HEK293 (cell line): ENCODE results near the gene RABAC1.
A peak's percentile ranks its signal among the peaks of the same experiment; 100 is the strongest.

ENCODE experiments used
- GLIS1 ChIP-seq: fragments of 450-650 bp; formaldehyde crosslinking; IDR thresholded peaks from 2 replicates; pipeline ENCODE4 v1.5.1; 2016; ENCODE audit warnings: missing biosample characterization, missing genetic modification characterization
- GLIS2 ChIP-seq: fragments of 450-650 bp; formaldehyde crosslinking; IDR thresholded peaks from 2 replicates; pipeline ENCODE4 v1.5.1; 2016; ENCODE audit warnings: missing biosample characterization, missing genetic modification characterization
- KLF9 ChIP-seq: fragments of 450-650 bp; formaldehyde crosslinking; IDR thresholded peaks from 2 replicates; pipeline ENCODE4 v1.5.1; 2016; ENCODE audit warnings: missing biosample characterization, missing genetic modification characterization, low read depth
- SP2 ChIP-seq: fragments of 450-650 bp; formaldehyde crosslinking; IDR thresholded peaks from 2 replicates; pipeline ENCODE4 v1.5.1; 2016; ENCODE audit warnings: missing biosample characterization, missing genetic modification characterization
- ZBTB17 ChIP-seq: fragments of 450-650 bp; formaldehyde crosslinking; IDR thresholded peaks from 2 replicates; pipeline ENCODE4 v1.5.1; 2016; ENCODE audit warnings: missing biosample characterization, missing genetic modification characterization
- ZFHX2 ChIP-seq: fragments of 450-650 bp; formaldehyde crosslinking; conservative IDR thresholded peaks from 2 replicates; pipeline ENCODE4 v1.5.1; 2016; ENCODE audit warnings: missing biosample characterization, missing genetic modification characterization
- ZNF112 ChIP-seq: fragments of 450-650 bp; formaldehyde crosslinking; IDR thresholded peaks from 2 replicates; pipeline ENCODE4 v1.5.0; 2017; ENCODE audit warnings: missing biosample characterization, missing genetic modification characterization
- ZNF19 ChIP-seq: fragments of 450-650 bp; formaldehyde crosslinking; IDR thresholded peaks from 2 replicates; pipeline ENCODE4; 2016; ENCODE audit warnings: missing biosample characterization, missing genetic modification characterization, low read depth
- ZNF26 ChIP-seq: fragments of 450-650 bp; formaldehyde crosslinking; IDR thresholded peaks from 2 replicates; pipeline ENCODE4 v1.5.1; 2016; ENCODE audit warnings: missing biosample characterization, missing genetic modification characterization
- ZNF513 ChIP-seq: fragments of 450-650 bp; IDR thresholded peaks from 2 replicates; pipeline ENCODE4 v1.5.1; 2018; ENCODE audit warnings: missing biosample characterization, missing genetic modification characterization
- ZNF558 ChIP-seq: fragments of 450-650 bp; formaldehyde crosslinking; IDR thresholded peaks from 2 replicates; pipeline ENCODE4 v1.5.1; 2016; ENCODE audit warnings: missing biosample characterization, missing genetic modification characterization
- ZNF560 ChIP-seq: fragments of 450-650 bp; formaldehyde crosslinking; IDR thresholded peaks from 2 replicates; pipeline ENCODE4 v1.5.1; 2017; ENCODE audit warnings: missing biosample characterization, missing genetic modification characterization, borderline replicate concordance
- ZNF670 ChIP-seq: fragments of 450-650 bp; formaldehyde crosslinking; IDR thresholded peaks from 2 replicates; pipeline ENCODE4 v1.5.1; 2016; ENCODE audit warnings: missing biosample characterization, missing genetic modification characterization, low read depth
- ZNF830 ChIP-seq: fragments of 450-650 bp; IDR thresholded peaks from 2 replicates; pipeline ENCODE4 v1.5.0; 2018; ENCODE audit warnings: missing biosample characterization, missing genetic modification characterization, low read depth, mild to moderate bottlenecking, moderate library complexity
- ZSCAN18 ChIP-seq: fragments of 450-650 bp; formaldehyde crosslinking; IDR thresholded peaks from 2 replicates; pipeline ENCODE4 v1.5.1; 2016; ENCODE audit warnings: missing biosample characterization, missing genetic modification characterization
- TF ChIP-seq, protein P1 (sequence below): fragments of 450-650 bp; formaldehyde crosslinking; IDR thresholded peaks from 2 replicates; pipeline ENCODE4 v1.5.1; 2016; ENCODE audit warnings: missing biosample characterization, missing genetic modification characterization
- TF ChIP-seq, protein P2 (sequence below): fragments of 450-650 bp; IDR thresholded peaks from 2 replicates; pipeline ENCODE4 v1.5.1; 2018; ENCODE audit warnings: missing biosample characterization, mild to moderate bottlenecking, missing genetic modification characterization
- TF ChIP-seq, protein P3 (sequence below): fragments of 450-650 bp; formaldehyde crosslinking; IDR thresholded peaks from 2 replicates; pipeline ENCODE4 v1.5.1; 2016; ENCODE audit warnings: missing biosample characterization, missing genetic modification characterization
- TF ChIP-seq, protein P4 (sequence below): fragments of 450-650 bp; formaldehyde crosslinking; IDR thresholded peaks from 2 replicates; pipeline ENCODE4 v1.5.1; 2016; ENCODE audit warnings: missing biosample characterization, missing genetic modification characterization

RABAC1 gene

GRCh38 chr19:41939861-41940730 lies 19.0 kb downstream of the RABAC1 start (continued):
- TF ChIP-seq ZNF26 (tag by site-specific recombination), result no peak
- TF ChIP-seq ZBTB17 (tag by site-specific recombination), result 0 out of 2 replicates have a peak, but pooled peaks have one; percentile 23
- TF ChIP-seq, protein P1, sequence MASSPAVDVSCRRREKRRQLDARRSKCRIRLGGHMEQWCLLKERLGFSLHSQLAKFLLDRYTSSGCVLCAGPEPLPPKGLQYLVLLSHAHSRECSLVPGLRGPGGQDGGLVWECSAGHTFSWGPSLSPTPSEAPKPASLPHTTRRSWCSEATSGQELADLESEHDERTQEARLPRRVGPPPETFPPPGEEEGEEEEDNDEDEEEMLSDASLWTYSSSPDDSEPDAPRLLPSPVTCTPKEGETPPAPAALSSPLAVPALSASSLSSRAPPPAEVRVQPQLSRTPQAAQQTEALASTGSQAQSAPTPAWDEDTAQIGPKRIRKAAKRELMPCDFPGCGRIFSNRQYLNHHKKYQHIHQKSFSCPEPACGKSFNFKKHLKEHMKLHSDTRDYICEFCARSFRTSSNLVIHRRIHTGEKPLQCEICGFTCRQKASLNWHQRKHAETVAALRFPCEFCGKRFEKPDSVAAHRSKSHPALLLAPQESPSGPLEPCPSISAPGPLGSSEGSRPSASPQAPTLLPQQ, result 0 out of 2 replicates have a peak, but pooled peaks have one; percentile 42
- no peak for TF ChIP-seq ZSCAN18 (tag by site-specific recombination)
- TF ChIP-seq ZNF560, result no peak
- no peak for TF ChIP-seq ZNF558 (tag by site-specific recombination)
- TF ChIP-seq GLIS1 (tag by site-specific recombination), result peak; percentile 52
- TF ChIP-seq, protein P2, sequence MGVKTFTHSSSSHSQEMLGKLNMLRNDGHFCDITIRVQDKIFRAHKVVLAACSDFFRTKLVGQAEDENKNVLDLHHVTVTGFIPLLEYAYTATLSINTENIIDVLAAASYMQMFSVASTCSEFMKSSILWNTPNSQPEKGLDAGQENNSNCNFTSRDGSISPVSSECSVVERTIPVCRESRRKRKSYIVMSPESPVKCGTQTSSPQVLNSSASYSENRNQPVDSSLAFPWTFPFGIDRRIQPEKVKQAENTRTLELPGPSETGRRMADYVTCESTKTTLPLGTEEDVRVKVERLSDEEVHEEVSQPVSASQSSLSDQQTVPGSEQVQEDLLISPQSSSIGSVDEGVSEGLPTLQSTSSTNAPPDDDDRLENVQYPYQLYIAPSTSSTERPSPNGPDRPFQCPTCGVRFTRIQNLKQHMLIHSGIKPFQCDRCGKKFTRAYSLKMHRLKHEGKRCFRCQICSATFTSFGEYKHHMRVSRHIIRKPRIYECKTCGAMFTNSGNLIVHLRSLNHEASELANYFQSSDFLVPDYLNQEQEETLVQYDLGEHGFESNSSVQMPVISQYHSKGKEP (tag by site-specific recombination), result no peak
- TF ChIP-seq ZNF513 (tag by site-specific recombination), result no peak
- no peak for TF ChIP-seq ZNF19 (tag by site-specific recombination)
- TF ChIP-seq ZFHX2 (tag by site-specific recombination), result peak; percentile 96
- peak; percentile 39; the same call in 1 of the 2 replicates for TF ChIP-seq KLF9 (tag by site-specific recombination)
- no peak for TF ChIP-seq ZNF112 (tag by site-specific recombination)
- TF ChIP-seq, protein P3, sequence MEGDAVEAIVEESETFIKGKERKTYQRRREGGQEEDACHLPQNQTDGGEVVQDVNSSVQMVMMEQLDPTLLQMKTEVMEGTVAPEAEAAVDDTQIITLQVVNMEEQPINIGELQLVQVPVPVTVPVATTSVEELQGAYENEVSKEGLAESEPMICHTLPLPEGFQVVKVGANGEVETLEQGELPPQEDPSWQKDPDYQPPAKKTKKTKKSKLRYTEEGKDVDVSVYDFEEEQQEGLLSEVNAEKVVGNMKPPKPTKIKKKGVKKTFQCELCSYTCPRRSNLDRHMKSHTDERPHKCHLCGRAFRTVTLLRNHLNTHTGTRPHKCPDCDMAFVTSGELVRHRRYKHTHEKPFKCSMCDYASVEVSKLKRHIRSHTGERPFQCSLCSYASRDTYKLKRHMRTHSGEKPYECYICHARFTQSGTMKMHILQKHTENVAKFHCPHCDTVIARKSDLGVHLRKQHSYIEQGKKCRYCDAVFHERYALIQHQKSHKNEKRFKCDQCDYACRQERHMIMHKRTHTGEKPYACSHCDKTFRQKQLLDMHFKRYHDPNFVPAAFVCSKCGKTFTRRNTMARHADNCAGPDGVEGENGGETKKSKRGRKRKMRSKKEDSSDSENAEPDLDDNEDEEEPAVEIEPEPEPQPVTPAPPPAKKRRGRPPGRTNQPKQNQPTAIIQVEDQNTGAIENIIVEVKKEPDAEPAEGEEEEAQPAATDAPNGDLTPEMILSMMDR, result no peak
- TF ChIP-seq ZNF830, result no peak
- TF ChIP-seq GLIS2 (tag by site-specific recombination), result peak; percentile 67
- TF ChIP-seq ZNF670, result no peak
- peak; percentile 41 for TF ChIP-seq SP2 (tag by site-specific recombination)
- TF ChIP-seq, protein P4, sequence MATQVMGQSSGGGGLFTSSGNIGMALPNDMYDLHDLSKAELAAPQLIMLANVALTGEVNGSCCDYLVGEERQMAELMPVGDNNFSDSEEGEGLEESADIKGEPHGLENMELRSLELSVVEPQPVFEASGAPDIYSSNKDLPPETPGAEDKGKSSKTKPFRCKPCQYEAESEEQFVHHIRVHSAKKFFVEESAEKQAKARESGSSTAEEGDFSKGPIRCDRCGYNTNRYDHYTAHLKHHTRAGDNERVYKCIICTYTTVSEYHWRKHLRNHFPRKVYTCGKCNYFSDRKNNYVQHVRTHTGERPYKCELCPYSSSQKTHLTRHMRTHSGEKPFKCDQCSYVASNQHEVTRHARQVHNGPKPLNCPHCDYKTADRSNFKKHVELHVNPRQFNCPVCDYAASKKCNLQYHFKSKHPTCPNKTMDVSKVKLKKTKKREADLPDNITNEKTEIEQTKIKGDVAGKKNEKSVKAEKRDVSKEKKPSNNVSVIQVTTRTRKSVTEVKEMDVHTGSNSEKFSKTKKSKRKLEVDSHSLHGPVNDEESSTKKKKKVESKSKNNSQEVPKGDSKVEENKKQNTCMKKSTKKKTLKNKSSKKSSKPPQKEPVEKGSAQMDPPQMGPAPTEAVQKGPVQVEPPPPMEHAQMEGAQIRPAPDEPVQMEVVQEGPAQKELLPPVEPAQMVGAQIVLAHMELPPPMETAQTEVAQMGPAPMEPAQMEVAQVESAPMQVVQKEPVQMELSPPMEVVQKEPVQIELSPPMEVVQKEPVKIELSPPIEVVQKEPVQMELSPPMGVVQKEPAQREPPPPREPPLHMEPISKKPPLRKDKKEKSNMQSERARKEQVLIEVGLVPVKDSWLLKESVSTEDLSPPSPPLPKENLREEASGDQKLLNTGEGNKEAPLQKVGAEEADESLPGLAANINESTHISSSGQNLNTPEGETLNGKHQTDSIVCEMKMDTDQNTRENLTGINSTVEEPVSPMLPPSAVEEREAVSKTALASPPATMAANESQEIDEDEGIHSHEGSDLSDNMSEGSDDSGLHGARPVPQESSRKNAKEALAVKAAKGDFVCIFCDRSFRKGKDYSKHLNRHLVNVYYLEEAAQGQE (tag by site-specific recombination), result no peak
